Measurements from ENCODE around the gene ZNF362.
"Not testable (repeated sequence)": the region's sequence is repeated elsewhere in the genome, so short reads cannot be mapped to it uniquely, and the experiment has no call there.

The ZNF362 gene

GRCh38 chr1:33289858-33290154 is 33.5 kb downstream of the ZNF362 start:
- no peak for DNase-seq

GRCh38 chr1:33290615-33291014 is 34.3 kb downstream of the ZNF362 start:
- not testable (repeated sequence) for DNase-seq

DNA sequence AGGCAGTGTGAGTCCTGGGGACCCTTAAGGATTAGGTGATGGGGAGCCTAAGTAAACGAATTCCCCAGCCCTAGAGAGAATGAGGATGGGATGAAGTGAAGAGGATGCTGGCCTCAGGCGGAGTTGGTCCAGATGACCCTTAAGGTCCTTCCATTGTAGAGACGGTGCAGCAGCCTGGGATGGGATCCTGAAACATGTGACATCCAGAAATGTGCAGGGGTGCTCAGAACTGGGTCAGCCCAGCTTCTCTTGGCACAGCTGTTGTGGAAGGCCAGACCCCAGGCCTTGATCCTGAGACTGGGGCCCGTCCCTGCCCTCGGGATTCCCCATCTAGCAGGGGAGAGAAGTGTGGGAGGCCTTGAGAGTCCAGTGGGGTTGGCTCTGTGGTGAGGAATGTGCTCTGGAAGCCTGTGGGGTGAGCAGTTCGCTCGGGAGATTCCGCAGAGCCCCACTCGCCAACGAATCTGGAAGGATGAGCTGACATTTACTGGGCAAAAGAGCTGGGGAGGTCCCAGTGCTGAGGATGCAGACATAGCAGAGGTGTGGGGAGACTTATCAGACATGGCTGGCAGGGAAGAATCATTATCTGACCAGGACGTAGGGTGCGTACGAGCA is 36.5 kb downstream of the ZNF362 start:
- DNase-seq, result no peak

GRCh38 chr1:33294071-33295010 is 38.0 kb downstream of the ZNF362 start:
- no peak for DNase-seq

DNA sequence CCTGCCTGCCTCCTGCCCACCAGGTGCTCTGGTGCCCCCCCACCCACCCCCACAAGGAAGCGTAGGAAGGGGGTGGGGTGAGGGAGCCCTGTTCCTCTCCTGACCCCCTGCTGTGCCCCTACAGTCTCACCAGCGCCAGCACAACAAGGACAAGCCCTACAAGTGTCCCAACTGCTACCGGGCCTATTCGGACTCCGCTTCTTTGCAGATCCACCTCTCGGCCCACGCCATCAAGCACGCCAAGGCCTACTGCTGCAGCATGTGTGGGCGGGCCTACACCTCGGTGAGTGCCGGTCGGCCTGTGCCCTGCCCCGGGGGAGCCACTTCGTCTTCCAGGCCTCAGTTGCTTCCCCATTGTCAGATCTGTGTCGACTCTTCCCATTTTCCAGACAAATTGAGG is 38.7 kb downstream of the ZNF362 start:
- DNase-seq, result no peak

GRCh38 chr1:33295450-33296081 is 39.3 kb downstream of the ZNF362 start:
- peak; percentile 91 for DNase-seq

DNA sequence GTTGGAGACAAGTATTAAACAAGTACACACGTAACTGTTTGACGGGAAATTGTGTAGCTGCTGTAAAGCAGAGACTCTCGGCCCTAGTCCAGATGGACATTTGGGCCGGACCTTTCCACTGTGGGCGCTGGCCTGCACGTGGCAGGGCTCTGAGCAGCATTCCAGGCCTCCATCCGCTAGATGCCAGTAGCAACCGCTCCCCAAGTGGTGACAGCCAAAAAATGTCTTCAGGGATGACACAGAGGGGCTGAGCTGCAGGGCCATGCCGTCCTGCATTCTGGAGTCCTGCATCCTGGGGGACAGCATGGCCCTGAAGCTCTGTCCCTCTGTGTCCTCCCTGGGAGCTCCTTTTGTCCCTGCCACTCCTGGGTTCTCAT is 39.8 kb downstream of the ZNF362 start:
- DNase-seq, result no peak

DNA sequence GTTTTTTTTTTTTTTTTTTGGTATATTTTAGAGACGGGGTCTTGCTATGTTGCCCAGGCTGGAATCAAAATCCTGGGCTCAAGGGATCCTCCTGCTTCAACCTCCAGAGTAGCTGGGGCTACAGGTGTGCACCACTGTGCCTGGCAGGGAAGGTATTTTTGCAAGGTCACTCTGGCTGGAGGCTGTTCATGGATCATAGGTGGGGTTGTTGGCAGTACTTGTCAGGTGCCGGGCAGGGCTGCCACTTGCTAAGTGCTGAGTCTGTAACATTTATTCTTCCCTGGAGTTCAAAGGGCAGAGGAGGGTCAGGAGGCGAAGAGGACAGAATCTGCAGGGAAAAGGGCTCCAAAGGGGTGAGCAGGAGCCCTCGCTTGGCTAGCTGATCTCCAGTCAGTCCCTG is 40.5 kb downstream of the ZNF362 start:
- DNase-seq, result no peak

DNA sequence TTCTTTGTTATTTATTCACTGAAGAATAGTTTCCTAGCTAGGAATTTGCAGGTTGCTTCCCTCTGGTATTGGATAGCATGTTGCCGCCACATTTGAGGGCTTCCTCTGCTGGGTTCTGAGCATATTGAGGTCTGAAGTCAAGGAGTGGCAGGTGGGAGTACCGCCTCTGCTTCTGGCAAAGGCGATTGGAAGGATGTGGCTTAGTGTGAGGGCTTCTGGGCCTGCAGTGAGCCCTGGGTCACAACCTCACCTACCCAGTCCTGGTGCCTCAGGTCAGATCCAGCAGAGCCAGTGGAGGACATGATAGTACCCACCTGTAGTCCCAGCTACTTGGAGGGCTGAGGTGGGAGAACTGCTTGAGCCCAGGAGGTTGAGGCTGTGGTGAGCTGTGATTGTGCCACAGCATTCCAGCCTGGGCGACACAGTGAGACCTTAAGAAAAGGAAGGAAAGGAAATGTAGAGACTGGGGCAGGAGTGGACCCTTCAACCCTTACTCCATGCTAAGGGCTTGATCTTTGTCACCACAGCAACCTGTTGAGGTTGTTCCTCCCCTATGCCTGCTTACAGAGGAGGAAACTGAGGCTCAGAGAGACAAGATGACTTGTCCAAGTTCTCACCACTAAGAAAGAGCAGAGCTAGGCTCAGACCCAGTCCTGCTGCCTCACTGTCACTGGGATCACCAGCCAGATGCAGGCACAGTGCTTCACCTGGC is 41.8 kb downstream of the ZNF362 start:
- no peak for DNase-seq

DNA sequence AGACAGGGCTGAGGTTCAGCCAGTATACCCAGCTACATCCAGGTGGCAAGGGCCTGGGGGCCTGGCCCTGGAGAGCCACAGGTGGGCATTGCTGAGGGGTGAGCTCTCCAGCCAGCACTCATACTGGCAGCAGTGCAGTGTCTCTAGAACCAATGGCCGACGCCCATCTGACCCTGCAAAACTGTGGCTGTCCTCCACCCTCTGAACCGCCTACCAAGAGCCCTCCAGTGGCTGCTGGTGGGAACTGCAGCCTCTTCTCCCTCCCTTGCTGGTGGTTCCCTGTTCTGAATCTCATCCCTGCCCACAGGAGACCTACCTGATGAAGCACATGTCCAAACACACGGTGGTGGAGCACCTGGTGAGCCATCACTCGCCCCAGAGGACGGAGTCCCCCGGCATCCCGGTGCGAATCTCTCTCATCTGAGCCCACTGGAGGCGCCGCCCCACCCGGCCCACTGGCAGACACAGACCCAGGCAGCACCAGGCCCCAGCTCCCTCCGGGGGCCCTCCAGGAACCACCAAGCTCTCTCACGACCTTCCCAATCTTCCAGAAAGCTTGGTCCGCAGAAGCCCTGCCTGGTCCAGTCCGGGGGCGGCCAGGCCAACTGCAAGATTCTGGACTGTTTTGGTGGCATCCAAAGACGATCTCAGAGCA is 42.5 kb downstream of the ZNF362 start:
- peak; percentile 70 for DNase-seq

GRCh38 chr1:33299461-33300155 is 43.3 kb downstream of the ZNF362 start:
- no peak for DNase-seq

GRCh38 chr1:33300673-33301072 is 44.4 kb downstream of the ZNF362 start:
- DNase-seq, result no peak

DNA sequence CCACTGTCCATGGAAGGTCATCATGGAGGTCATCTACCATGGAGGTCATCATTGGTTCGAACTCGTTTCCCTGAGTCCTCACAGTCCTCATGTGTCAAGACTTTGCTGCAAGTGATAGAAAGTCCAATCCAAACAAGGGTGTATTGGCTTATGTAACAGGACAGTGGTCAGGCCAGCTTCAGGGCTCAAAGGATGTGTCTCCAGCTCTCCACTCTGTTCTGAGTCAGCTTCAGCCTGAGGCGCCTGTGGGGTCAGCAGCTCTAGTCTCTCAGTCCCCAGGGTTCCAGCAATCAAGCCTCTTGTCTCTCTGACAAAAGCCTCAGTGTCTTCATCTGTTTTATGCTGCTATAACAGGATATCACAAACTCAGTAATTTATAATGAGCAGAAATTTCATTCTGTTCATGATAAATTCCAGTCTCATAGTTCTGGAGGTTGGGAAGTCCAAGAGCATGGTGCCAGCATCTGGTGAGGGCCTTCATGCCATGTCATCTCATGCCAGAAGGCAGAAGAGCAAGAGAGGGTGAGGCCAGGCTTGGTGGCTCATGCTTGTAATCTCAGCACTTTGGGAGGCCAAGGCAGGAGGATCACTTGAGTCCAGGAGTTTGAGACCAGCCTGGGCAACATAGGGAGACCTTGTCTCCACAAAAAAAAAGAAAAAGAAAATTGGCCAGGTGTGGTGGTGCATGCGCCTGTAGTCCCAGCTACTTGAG is 45.1 kb downstream of the ZNF362 start:
- no peak for DNase-seq

- DNase-seq, result peak; percentile 50
Observed at GRCh38 chr1:33302325-33302724, 46.0 kb downstream of the ZNF362 start.

DNA sequence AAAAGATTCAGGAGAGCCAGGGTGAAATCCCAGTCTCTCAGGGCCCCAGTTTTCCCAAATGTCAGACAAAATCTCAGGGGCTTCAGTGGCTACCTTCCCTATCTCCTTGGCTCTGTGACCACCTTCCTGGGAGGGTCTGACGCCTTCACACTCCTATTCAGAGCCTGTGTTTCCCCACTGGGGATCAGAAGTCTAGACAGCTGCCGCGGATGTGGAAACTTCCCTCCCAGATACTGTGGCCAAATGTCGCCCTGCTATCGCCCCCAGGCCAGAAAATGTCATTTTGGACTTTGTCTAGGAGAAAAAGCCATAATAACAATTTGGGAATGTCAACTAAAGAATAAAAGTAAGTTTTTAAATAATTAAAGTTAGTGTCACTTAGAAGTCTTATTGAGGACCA is 48.7 kb downstream of the ZNF362 start:
- DNase-seq, result no peak

GRCh38 chr1:33305816-33306652 is 49.7 kb downstream of the ZNF362 start:
- no peak for DNase-seq

GRCh38 chr1:33306653-33307493 is 50.6 kb downstream of the ZNF362 start:
- DNase-seq, result no peak

DNA sequence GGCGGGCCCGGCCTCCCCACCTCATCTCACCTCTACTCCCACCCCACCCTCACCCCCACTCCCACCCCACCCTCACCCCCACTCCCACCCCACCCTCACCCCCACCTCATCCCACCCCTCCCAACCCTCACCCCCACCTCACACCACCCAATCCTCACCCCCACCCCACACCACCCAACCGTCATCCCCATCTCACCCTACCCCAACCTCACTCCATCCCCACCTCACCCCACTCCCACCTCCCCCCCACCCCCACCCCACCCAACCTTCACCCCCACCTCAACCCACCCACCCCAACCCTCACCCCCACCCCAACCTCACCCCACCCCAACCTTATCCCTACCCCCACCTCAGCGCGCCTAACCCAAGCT is 51.2 kb downstream of the ZNF362 start:
- DNase-seq, result no peak

- DNase-seq, result peak; percentile 11
Observed at GRCh38 chr1:33309351-33309750, 53.1 kb downstream of the ZNF362 start.

GRCh38 chr1:33310702-33311101 is 54.4 kb downstream of the ZNF362 start:
- DNase-seq, result no peak
